NT2/D1 (cell line): ENCODE results near the gene MTMR3.

Experiments used
- SUZ12 ChIP-seq: IDR thresholded peaks from 2 replicates; pipeline ENCODE4 v1.6.1; 2011; ENCODE audit not compliant: insufficient read length, insufficient read depth; ENCODE audit errors: extremely low read depth
- YY1 ChIP-seq: IDR thresholded peaks from 2 replicates; pipeline ENCODE4 v1.6.1; 2011; ENCODE audit not compliant: insufficient read length, insufficient read depth
- ZNF274 ChIP-seq: IDR thresholded peaks from 2 replicates; pipeline ENCODE4 v1.6.1; 2011; ENCODE audit warnings: mild to moderate bottlenecking, low read depth, low read length

GRCh38 chr22:30004101-30004500, 121.1 kb downstream of the MTMR3 start:
- TF ChIP-seq YY1 (no peak), ZNF274 (no peak), SUZ12 (no peak)
